ENCODE measurements around the gene SNRNP40.

DNA sequence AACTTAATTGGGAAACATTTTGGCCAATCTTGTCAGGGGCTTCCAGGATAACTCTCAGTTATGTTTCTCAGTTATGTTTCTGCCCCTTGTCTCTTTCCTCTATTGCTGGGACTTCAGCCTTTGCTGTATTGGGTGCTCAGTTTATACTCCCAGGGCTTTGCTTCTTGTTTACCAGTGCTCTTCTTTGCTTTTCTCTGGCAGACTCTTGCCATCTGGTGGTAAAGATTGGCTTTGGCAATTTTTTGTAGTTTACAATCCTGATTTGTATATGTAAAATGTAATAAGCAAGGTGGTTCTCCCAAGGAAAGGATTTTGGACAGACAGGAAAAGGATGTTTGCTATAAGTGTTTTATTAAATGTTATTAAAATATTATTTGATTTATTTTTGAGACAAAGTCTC is 38.4 kb upstream of the SNRNP40 start:
- no peak for TF ChIP-seq TAF1 (IDR thresholded peaks at IDR 0.05; ENCODE audit: borderline replicate concordance, insufficient read depth, low read length)
- no peak for TF ChIP-seq POLR2AphosphoS5 (IDR thresholded peaks at IDR 0.05; ENCODE audit: low read depth, low read length)
